Glomerular visceral epithelial cell (primary cell): ENCODE measurements around the gene LRPAP1.
"Not testable (repeated sequence)": the region's sequence is repeated elsewhere in the genome, so short reads cannot be mapped to it uniquely, and the experiment has no call there.

ENCODE experiments used
- DNase-seq: peaks from one replicate; pipeline ENCODE4 v3.0.0-alpha.2; 2016; ENCODE audit errors: extremely low spot score

Gene LRPAP1

GRCh38 chr4:3531879-3532750 is at the start of gene LRPAP1:
Gene LRPAP1 (minus strand): TSS chr4:3532422. CDS start chr4:3532412, 10 bp downstream.
- peak; percentile 94 for DNase-seq

- not testable (repeated sequence) for DNase-seq
These were observed 49.3 kb upstream of the LRPAP1 start for GRCh38 chr4:3581334-3582090.

- not testable (repeated sequence) for DNase-seq
These were observed 48.6 kb upstream of the LRPAP1 start for GRCh38 chr4:3580859-3581258.

GRCh38 chr4:3578527-3579144 is 46.4 kb upstream of the LRPAP1 start:
- not testable (repeated sequence) for DNase-seq

- DNase-seq: not testable (repeated sequence)
These were observed 45.8 kb upstream of the LRPAP1 start for GRCh38 chr4:3578052-3578451.

- not testable (repeated sequence) for DNase-seq
These were observed 45.1 kb upstream of the LRPAP1 start for GRCh38 chr4:3577208-3577892.

GRCh38 chr4:3576533-3577207 is 44.4 kb upstream of the LRPAP1 start:
- DNase-seq: not testable (repeated sequence)

GRCh38 chr4:3575426-3576369 is 43.5 kb upstream of the LRPAP1 start:
- DNase-seq: not testable (repeated sequence)

- not testable (repeated sequence) for DNase-seq
These were observed 42.6 kb upstream of the LRPAP1 start for GRCh38 chr4:3574865-3575264.

GRCh38 chr4:3574346-3574745 is 42.1 kb upstream of the LRPAP1 start:
- not testable (repeated sequence) for DNase-seq

GRCh38 chr4:3573131-3573530 is 40.9 kb upstream of the LRPAP1 start:
- no peak for DNase-seq

- no peak for DNase-seq
These were observed 40.1 kb upstream of the LRPAP1 start for GRCh38 chr4:3572363-3572762.

- no peak for DNase-seq
These were observed 39.7 kb upstream of the LRPAP1 start for GRCh38 chr4:3571921-3572320.

GRCh38 chr4:3570923-3571322 is 38.7 kb upstream of the LRPAP1 start:
- DNase-seq: not testable (repeated sequence)

GRCh38 chr4:3569611-3570010 is 37.4 kb upstream of the LRPAP1 start:
- DNase-seq: not testable (repeated sequence)

GRCh38 chr4:3566701-3567100 is 34.5 kb upstream of the LRPAP1 start:
- not testable (repeated sequence) for DNase-seq

GRCh38 chr4:3566301-3566700 is 34.1 kb upstream of the LRPAP1 start:
- DNase-seq: not testable (repeated sequence)

- DNase-seq: not testable (repeated sequence)
These were observed 32.7 kb upstream of the LRPAP1 start for GRCh38 chr4:3564948-3565347.

- no peak for DNase-seq
These were observed 31.2 kb upstream of the LRPAP1 start for GRCh38 chr4:3563403-3563802.

GRCh38 chr4:3562127-3562526 is 29.9 kb upstream of the LRPAP1 start:
- DNase-seq: not testable (repeated sequence)
